ENCODE measurements around the gene SARDH. TPM values are rescaled to one million over a fixed set of nuclear protein-coding genes. Genes with fewer than 3 reads are reported as not detected.

Gene SARDH
- total and polyA plus RNA-seq, 9 of the 15 experiments (the other 6 are each of a cell fraction or from before 2014, with no cell fraction given) = 0.14 TPM; not detected in 8

DNA sequence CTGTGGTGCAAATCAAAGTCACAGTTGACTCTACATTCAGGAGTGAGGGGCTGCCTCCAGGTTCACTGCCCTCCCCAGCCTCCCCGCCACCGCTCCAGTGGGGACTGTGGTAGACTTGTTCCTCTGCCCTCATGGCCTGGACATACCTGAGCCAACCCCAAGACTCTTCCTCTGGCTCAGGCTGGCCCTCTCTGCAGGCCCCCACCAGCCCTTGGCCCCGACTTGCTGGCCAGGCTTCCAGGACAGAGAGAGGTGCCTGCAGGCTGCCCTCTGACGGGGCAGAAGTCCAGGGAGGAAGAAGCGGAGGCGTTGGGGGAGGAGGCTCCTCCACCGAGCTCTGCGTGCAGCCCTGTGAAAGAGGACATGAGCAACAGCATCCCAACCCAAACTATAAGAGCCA lies 2.8 kb upstream of the SARDH start:
- Histone ChIP-seq H2AFZ (ENCODE audit: low read depth, low read length) (no peak overlapping the region), H3K4me3 (no peak overlapping the region), H3K4me2 (ENCODE audit: insufficient read depth, low read length) (no peak overlapping the region), H3K27ac (ENCODE audit: extremely low read depth, low read depth, low read length) (no peak overlapping the region), H3K9ac (ENCODE audit: insufficient read depth in 1 of 2, low read depth in 2 of 2, low read length in 2 of 2) (no peak overlapping the region; a peak in 1 of 4 replicates), H4K20me1 (replicated peaks; ENCODE audit: control insufficient read depth, insufficient read depth, low read length) (peaks cover 9% of the 10 kb centered on the region; the same call in 1 of the 2 replicates), H3K36me3 (ENCODE audit: control insufficient read depth, insufficient read depth, low read length) (no peaks in the 10 kb centered on the region), H3K27me3 (ENCODE audit: control insufficient read depth in 2 of 2, insufficient read depth in 2 of 2, low read length in 2 of 2) (peaks cover 0 to 29% of the 10 kb centered on the region in 2 experiments; a peak in 2 of 5 replicates), H3K9me3 (replicated peaks; ENCODE audit: control insufficient read depth, insufficient read depth, low read depth, low read length) (no peaks in the 10 kb centered on the region), H3K79me2 (ENCODE audit: control insufficient read depth, insufficient read depth, low read length) (no peaks in the 10 kb centered on the region), H3K9me1 (ENCODE audit: control insufficient read depth, insufficient read depth, low read length) (no peaks in the 10 kb centered on the region), H3K4me1 (replicated peaks in 1 of 2; ENCODE audit: control insufficient read depth in 2 of 2, insufficient read depth in 2 of 2, low read length in 2 of 2) (peaks cover 0 to 15% of the 10 kb centered on the region in 2 experiments; a peak in 2 of 5 replicates)
- ATAC-seq = no peak
- CTCF ChIA-PET (ENCODE audit: low intra/inter-chr PET ratio) = no interaction called here
- POLR2A ChIA-PET = no interaction called here
- intact Hi-C loops (cut with micrococcal nuclease) (no loop called here), in situ Hi-C loops (cut with MboI) (no loop called here)
- 10% methylated on average over 4 of the region's 8 CpGs for WGBS (ENCODE audit: insufficient coverage, low coverage, missing lambda C conversion rate)
- BruUV-seq (replicated peaks) = no TSS peak
- DNase-seq (ENCODE audit: extremely low read depth in 1 of 4, low spot score in 3 of 4) = no peak
- FAIRE-seq = no peak
- TF ChIP-seq NEUROD1 (IDR thresholded peaks at IDR 0.05; ENCODE audit: borderline replicate concordance, low read depth, low read length, partially characterized antibody) (no peak), PATZ1 (CRISPR knock-in tag; IDR thresholded peaks at IDR 0.05; ENCODE audit: borderline replicate concordance) (no peak), SREBF1 (IDR thresholded peaks at IDR 0.05; ENCODE audit: borderline replicate concordance, low read depth, low read length) (no peak), GMEB1 (CRISPR knock-in tag; IDR thresholded peaks at IDR 0.05) (no peak), HNRNPUL1 (IDR thresholded peaks at IDR 0.05; ENCODE audit: low read length) (no peak), SMARCB1 (IDR thresholded peaks at IDR 0.05; ENCODE audit: insufficient read length, low read depth) (no peak), ARNT (IDR thresholded peaks at IDR 0.05) (no peak), FOXJ3 (CRISPR knock-in tag; IDR thresholded peaks at IDR 0.05) (no peak), MAZ (CRISPR knock-in tag; conservative IDR thresholded peaks at IDR 0.05 in 1 of 2, IDR thresholded peaks at IDR 0.05 in 1 of 2) (no peak), ZFP1 (CRISPR knock-in tag; IDR thresholded peaks at IDR 0.05) (no peak), SNIP1 (IDR thresholded peaks at IDR 0.05; ENCODE audit: low read depth) (no peak), OTX1 (CRISPR knock-in tag; IDR thresholded peaks at IDR 0.05) (no peak), RHOXF2B (CRISPR knock-in tag; conservative IDR thresholded peaks at IDR 0.05) (no peak), FOXJ2 (tag; IDR thresholded peaks at IDR 0.05) (no peak), CHD1 (IDR thresholded peaks at IDR 0.05; ENCODE audit: low read length) (no peak)
- TF ChIP-seq, protein P1, sequence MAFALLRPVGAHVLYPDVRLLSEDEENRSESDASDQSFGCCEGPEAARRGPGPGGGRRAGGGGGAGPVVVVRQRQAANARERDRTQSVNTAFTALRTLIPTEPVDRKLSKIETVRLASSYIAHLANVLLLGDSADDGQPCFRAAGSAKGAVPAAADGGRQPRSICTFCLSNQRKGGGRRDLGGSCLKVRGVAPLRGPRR (CRISPR knock-in tag; IDR thresholded peaks at IDR 0.05) = no peak
- TF ChIP-seq, protein P2, sequence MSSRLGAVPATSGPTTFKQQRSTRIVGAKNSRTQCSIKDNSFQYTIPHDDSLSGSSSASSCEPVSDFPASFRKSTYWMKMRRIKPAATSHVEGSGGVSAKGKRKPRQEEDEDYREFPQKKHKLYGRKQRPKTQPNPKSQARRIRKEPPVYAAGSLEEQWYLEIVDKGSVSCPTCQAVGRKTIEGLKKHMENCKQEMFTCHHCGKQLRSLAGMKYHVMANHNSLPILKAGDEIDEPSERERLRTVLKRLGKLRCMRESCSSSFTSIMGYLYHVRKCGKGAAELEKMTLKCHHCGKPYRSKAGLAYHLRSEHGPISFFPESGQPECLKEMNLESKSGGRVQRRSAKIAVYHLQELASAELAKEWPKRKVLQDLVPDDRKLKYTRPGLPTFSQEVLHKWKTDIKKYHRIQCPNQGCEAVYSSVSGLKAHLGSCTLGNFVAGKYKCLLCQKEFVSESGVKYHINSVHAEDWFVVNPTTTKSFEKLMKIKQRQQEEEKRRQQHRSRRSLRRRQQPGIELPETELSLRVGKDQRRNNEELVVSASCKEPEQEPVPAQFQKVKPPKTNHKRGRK (tag; IDR thresholded peaks at IDR 0.05) = no peak
